HG03432 (cell line): Measurements from ENCODE around the gene NTN4.
"Not testable (repeated sequence)": the region's sequence is repeated elsewhere in the genome, so short reads cannot be mapped to it uniquely, and the experiment has no call there.

Source experiments
- ATAC-seq: cut with Tn5 transposase; IDR thresholded peaks from one replicate; pipeline ENCODE4 v1.9.1; 2021; ENCODE audit warnings: mild to moderate bottlenecking, moderate library complexity; ENCODE audit not compliant: unreplicated experiment

The NTN4 gene

GRCh38 chr12:95790033-95790916 is at the start of gene NTN4:
Gene NTN4 (minus strand): TSS chr12:95790764. CDS start chr12:95790309, 455 bp downstream.
- peak; percentile 76 for ATAC-seq

- ATAC-seq = no peak
Observed at GRCh38 chr12:95838125-95838524, 47.6 kb upstream of the NTN4 start.

GRCh38 chr12:95837240-95838038 is 46.9 kb upstream of the NTN4 start:
- no peak for ATAC-seq

GRCh38 chr12:95836630-95837239 is 46.2 kb upstream of the NTN4 start:
- ATAC-seq = no peak

- ATAC-seq = no peak
Observed at GRCh38 chr12:95836185-95836609, 45.6 kb upstream of the NTN4 start.

- no peak for ATAC-seq
Observed at GRCh38 chr12:95834572-95834971, 44.0 kb upstream of the NTN4 start.

- no peak for ATAC-seq
Observed at GRCh38 chr12:95830335-95831089, 39.9 kb upstream of the NTN4 start.

- no peak for ATAC-seq
Observed at GRCh38 chr12:95829395-95829794, 38.8 kb upstream of the NTN4 start.

GRCh38 chr12:95820096-95820703 is 29.6 kb upstream of the NTN4 start:
- ATAC-seq = no peak

GRCh38 chr12:95815632-95816212 is 25.2 kb upstream of the NTN4 start:
- no peak for ATAC-seq

GRCh38 chr12:95812155-95812554 is 21.6 kb upstream of the NTN4 start:
- not testable (repeated sequence) for ATAC-seq

GRCh38 chr12:95810411-95810810 is 19.8 kb upstream of the NTN4 start:
- no peak for ATAC-seq

GRCh38 chr12:95809000-95809680 is 18.6 kb upstream of the NTN4 start:
- no peak for ATAC-seq

GRCh38 chr12:95808146-95808545 is 17.6 kb upstream of the NTN4 start:
- no peak for ATAC-seq

GRCh38 chr12:95805864-95806671 is 15.5 kb upstream of the NTN4 start:
- ATAC-seq = no peak

GRCh38 chr12:95804291-95804690 is 13.7 kb upstream of the NTN4 start:
- ATAC-seq = no peak

GRCh38 chr12:95803817-95804216 is 13.3 kb upstream of the NTN4 start:
- no peak for ATAC-seq

- no peak for ATAC-seq
Observed at GRCh38 chr12:95802482-95803270, 12.1 kb upstream of the NTN4 start.
